Measurements from ENCODE around the gene MCL1. TPM values are rescaled to one million over a fixed set of nuclear protein-coding genes. Genes with fewer than 3 reads are reported as not detected.

MCL1 gene
- total RNA-seq, 1 donor from 2014 or later: 145 TPM

- intact Hi-C loops (cut with DNase I): loop anchor here (1.0 to 5.0 kb wide), 5 partner anchors 9 to 136 kb away; partner anchors contain the start of genes ENSA and GOLPH3L
- DNase-seq (ENCODE audit: low spot score): peak; percentile 97
Measured at GRCh38 chr1:150561254-150561973, 18.0 kb downstream of the MCL1 start.

GRCh38 chr1:150560576-150561253 is 18.7 kb downstream of the MCL1 start:
- intact Hi-C loops (cut with DNase I): loop anchor here (1.0 to 5.0 kb wide), 5 partner anchors 8 to 137 kb away; partner anchors contain the start of genes ENSA and GOLPH3L
- peak; percentile 95 for DNase-seq (ENCODE audit: low spot score)

GRCh38 chr1:150560011-150560438 is 19.4 kb downstream of the MCL1 start:
- intact Hi-C loops (cut with DNase I): loop anchor here (5.0 kb wide), 1 partner anchor 137 kb away; the partner anchor contains the start of gene GOLPH3L
- DNase-seq (ENCODE audit: low spot score): peak; percentile 91

GRCh38 chr1:150559656-150560010 is 19.8 kb downstream of the MCL1 start:
- intact Hi-C loops (cut with DNase I): loop anchor here (5.0 to 10.0 kb wide), 3 partner anchors 97 to 195 kb away; partner anchors contain the start of genes GOLPH3L and RPRD2
- no peak for DNase-seq (ENCODE audit: low spot score)

- DNase-seq (ENCODE audit: low spot score): peak; percentile 83
- intact Hi-C loops (cut with DNase I): loop anchor here (5.0 to 10.0 kb wide), 2 partner anchors 97 to 194 kb away; partner anchors contain the start of gene RPRD2
Measured at GRCh38 chr1:150558761-150559655, 20.4 kb downstream of the MCL1 start.

GRCh38 chr1:150558303-150558704 is 21.1 kb downstream of the MCL1 start:
- intact Hi-C loops (cut with DNase I): loop anchor here (5.0 to 10.0 kb wide), 2 partner anchors 96 to 194 kb away; partner anchors contain the start of gene RPRD2
- DNase-seq (ENCODE audit: low spot score): no peak

- DNase-seq (ENCODE audit: low spot score): no peak
- intact Hi-C loops (cut with DNase I): loop anchor here (5.0 to 10.0 kb wide), 2 partner anchors 96 to 193 kb away; partner anchors contain the start of gene RPRD2
Measured at GRCh38 chr1:150557813-150558212, 21.6 kb downstream of the MCL1 start.

GRCh38 chr1:150557065-150557600 is 22.3 kb downstream of the MCL1 start:
- intact Hi-C loops (cut with DNase I): loop anchor here (5.0 to 10.0 kb wide), 2 partner anchors 95 to 192 kb away; partner anchors contain the start of gene RPRD2

GRCh38 chr1:150555971-150556865 is 23.2 kb downstream of the MCL1 start:
- no peak for DNase-seq (ENCODE audit: low spot score)
- intact Hi-C loops (cut with DNase I): loop anchor here (5.0 to 10.0 kb wide), 2 partner anchors 94 to 191 kb away; partner anchors contain the start of gene RPRD2

More at GRCh38 chr1:150557065-150557600, 22.3 kb downstream of the MCL1 start:
- no peak for DNase-seq (ENCODE audit: low spot score)

- DNase-seq (ENCODE audit: low spot score): no peak
- intact Hi-C loops (cut with DNase I): loop anchor here (5.0 to 10.0 kb wide), 2 partner anchors 93 to 191 kb away; partner anchors contain the start of gene RPRD2
Measured at GRCh38 chr1:150555198-150555970, 24.0 kb downstream of the MCL1 start.

- intact Hi-C loops (cut with DNase I): loop anchor here (10.0 kb wide), 1 partner anchor 189 kb away; the partner anchor contains the start of gene RPRD2
- no peak for DNase-seq (ENCODE audit: low spot score)
Measured at GRCh38 chr1:150554086-150554452, 25.3 kb downstream of the MCL1 start.

GRCh38 chr1:150553392-150554085 is 25.9 kb downstream of the MCL1 start:
- no peak for DNase-seq (ENCODE audit: low spot score)
- intact Hi-C loops (cut with DNase I): loop anchor here (10.0 kb wide), 1 partner anchor 189 kb away; the partner anchor contains the start of gene RPRD2

GRCh38 chr1:150552911-150553289 is 26.5 kb downstream of the MCL1 start:
- DNase-seq (ENCODE audit: low spot score): no peak
- intact Hi-C loops (cut with DNase I): loop anchor here (1.0 to 10.0 kb wide), 2 partner anchors 8 to 188 kb away; partner anchors contain the start of gene RPRD2

- intact Hi-C loops (cut with DNase I): loop anchor here (1.0 to 10.0 kb wide), 2 partner anchors 9 to 188 kb away; partner anchors contain the start of gene RPRD2
- peak; percentile 93 for DNase-seq (ENCODE audit: low spot score)
Measured at GRCh38 chr1:150552128-150552910, 27.1 kb downstream of the MCL1 start.

- intact Hi-C loops (cut with DNase I): loop anchor here (1.0 to 10.0 kb wide), 2 partner anchors 10 to 187 kb away; partner anchors contain the start of gene RPRD2
- no peak for DNase-seq (ENCODE audit: low spot score)
Measured at GRCh38 chr1:150551784-150552127, 27.7 kb downstream of the MCL1 start.

All from cardiac septum (tissue), 1 donor.